ENCODE data around the gene RETREG1.

DNA sequence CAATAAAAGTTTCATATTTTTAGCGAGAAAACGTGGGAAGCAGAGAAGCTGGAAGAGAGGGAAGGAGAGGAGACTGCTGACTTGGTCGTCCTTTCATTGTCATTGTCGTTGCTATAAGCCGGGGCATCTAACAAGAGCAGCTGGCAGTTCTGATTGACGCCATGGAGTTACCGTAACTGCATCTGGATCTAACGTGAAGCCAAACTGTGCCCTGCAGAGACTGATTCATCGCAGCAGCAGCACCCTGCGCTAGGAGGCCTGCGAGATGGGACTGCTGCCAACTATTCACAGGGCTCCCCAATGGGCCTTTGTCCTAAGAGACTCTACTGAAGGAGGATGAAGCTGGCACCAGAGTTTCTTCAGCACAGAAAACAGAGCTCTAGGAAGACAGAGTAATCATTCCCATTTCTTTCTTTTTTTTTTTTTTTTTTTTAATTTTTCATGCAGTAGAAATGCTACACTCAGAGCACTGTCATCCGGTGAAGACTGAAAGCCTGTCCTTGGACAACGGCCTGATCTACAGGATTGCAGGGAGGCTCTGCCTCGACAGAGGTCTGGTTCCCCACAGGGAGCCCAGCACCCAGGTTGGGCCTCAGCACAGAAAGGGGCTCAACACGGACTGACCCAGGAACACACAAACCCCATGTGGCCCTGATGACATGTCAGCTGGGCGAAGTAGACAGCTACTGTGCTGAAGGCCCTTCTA, 47.8 kb downstream of the RETREG1 start:
- TF ChIP-seq, protein P1, sequence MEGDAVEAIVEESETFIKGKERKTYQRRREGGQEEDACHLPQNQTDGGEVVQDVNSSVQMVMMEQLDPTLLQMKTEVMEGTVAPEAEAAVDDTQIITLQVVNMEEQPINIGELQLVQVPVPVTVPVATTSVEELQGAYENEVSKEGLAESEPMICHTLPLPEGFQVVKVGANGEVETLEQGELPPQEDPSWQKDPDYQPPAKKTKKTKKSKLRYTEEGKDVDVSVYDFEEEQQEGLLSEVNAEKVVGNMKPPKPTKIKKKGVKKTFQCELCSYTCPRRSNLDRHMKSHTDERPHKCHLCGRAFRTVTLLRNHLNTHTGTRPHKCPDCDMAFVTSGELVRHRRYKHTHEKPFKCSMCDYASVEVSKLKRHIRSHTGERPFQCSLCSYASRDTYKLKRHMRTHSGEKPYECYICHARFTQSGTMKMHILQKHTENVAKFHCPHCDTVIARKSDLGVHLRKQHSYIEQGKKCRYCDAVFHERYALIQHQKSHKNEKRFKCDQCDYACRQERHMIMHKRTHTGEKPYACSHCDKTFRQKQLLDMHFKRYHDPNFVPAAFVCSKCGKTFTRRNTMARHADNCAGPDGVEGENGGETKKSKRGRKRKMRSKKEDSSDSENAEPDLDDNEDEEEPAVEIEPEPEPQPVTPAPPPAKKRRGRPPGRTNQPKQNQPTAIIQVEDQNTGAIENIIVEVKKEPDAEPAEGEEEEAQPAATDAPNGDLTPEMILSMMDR (conservative IDR thresholded peaks at IDR 0.05), result no peak
- TF ChIP-seq ZFX (IDR thresholded peaks at IDR 0.05), result no peak

Measured in C4-2B (cell line).